HepG2 (cell line): ENCODE measurements around the gene ATG4B. TPM values are rescaled to one million over a fixed set of nuclear protein-coding genes. Genes with fewer than 3 reads are reported as not detected.

Experiments
- AHR ChIP-seq: IDR thresholded peaks from 2 replicates; pipeline ENCODE4 v1.6.1; 2018; ENCODE audit warnings: missing genetic modification reagents, missing compliant biosample characterization
- ARID3A ChIP-seq: IDR thresholded peaks from 2 replicates; pipeline ENCODE4 v1.6.1; 2012; ENCODE audit warnings: low read depth, low read length, improper control_type of control experiment
- BCLAF1 ChIP-seq: fragments of 450-650 bp; IDR thresholded peaks from 2 replicates; pipeline ENCODE4 v1.6.1; 2017; ENCODE audit warnings: mild to moderate bottlenecking
- FIP1L1 ChIP-seq: fragments of 200-400 bp; formaldehyde crosslinking; IDR thresholded peaks from 2 replicates; pipeline ENCODE4 v1.6.1; 2018; ENCODE audit warnings: low read depth, mild to moderate bottlenecking, low read length, moderate library complexity, borderline replicate concordance; ENCODE audit not compliant: insufficient read depth
- IKZF5 ChIP-seq: IDR thresholded peaks from 2 replicates; pipeline ENCODE4 v1.6.1; 2018; ENCODE audit warnings: missing genetic modification reagents, mild to moderate bottlenecking, missing compliant biosample characterization
- KMT2B ChIP-seq: IDR thresholded peaks from 2 replicates; pipeline ENCODE4 v1.6.1; 2016; ENCODE audit warnings: missing genetic modification reagents, missing compliant biosample characterization
- NR2F6 ChIP-seq, 2 experiments: IDR thresholded peaks; 2 replicates each; pipeline ENCODE4 v1.6.1; 2016; ENCODE audit warnings: antibody characterized with exemption in 1 of 2, mild to moderate bottlenecking in 1 of 2
- REL ChIP-seq: sonication (generic); formaldehyde crosslinking; conservative IDR thresholded peaks from 2 replicates; pipeline ENCODE4 v1.8.0; 2022; ENCODE audit warnings: mild to moderate bottlenecking, missing genetic modification reagents, moderate library complexity
- U2AF2 ChIP-seq: fragments of 200-400 bp; formaldehyde crosslinking; IDR thresholded peaks from 2 replicates; pipeline ENCODE4 v1.6.1; 2017; ENCODE audit warnings: low read depth, mild to moderate bottlenecking, low read length
- ZBTB49 ChIP-seq: sonication (generic); formaldehyde crosslinking; IDR thresholded peaks from 2 replicates; pipeline ENCODE4 v1.4.0; 2020; ENCODE audit warnings: missing genetic modification reagents, borderline replicate concordance
- polyA plus RNA-seq, 8 experiments: library from polyadenylated mRNA; depleted of rRNA in 3 of 8; stranded (reverse) in 7 of 8; unstranded in 1 of 8; fragments of >200 nt; fragmentation: Illumina TruSeq in 4 of 8; extraction: Trizol in 4 of 8; gene quantifications; 2 replicates each; pipeline versions ENCODE4 v1.2.1 to v1.2.3, GENCODE V29; 2011 to 2016; ENCODE audit warnings: low read depth in 4 of 8, missing spikeins in 1 of 8, mixed read lengths in 1 of 8; ENCODE audit not compliant: insufficient read depth in 1 of 8
- total RNA-seq, 5 experiments: library from RNA; depleted of rRNA; stranded (reverse); fragments of >200 nt; fragmentation: Illumina TruSeq; extraction: Trizol; gene quantifications; 2 replicates each; pipeline ENCODE4 v1.2.3, GENCODE V29; 2016; ENCODE audit warnings: low read depth in 1 of 5
- TF ChIP-seq, protein P1 (sequence below): sonication (generic); formaldehyde crosslinking; IDR thresholded peaks from 2 replicates; pipeline ENCODE4 v1.9.0; 2021; ENCODE audit warnings: mild to moderate bottlenecking, missing genetic modification reagents

Gene ATG4B
- total and polyA plus RNA-seq, 2 of the 13 experiments (the other 11 are each of a cell fraction or from before 2014, with no cell fraction given) = 95.5 to 239 TPM

DNA sequence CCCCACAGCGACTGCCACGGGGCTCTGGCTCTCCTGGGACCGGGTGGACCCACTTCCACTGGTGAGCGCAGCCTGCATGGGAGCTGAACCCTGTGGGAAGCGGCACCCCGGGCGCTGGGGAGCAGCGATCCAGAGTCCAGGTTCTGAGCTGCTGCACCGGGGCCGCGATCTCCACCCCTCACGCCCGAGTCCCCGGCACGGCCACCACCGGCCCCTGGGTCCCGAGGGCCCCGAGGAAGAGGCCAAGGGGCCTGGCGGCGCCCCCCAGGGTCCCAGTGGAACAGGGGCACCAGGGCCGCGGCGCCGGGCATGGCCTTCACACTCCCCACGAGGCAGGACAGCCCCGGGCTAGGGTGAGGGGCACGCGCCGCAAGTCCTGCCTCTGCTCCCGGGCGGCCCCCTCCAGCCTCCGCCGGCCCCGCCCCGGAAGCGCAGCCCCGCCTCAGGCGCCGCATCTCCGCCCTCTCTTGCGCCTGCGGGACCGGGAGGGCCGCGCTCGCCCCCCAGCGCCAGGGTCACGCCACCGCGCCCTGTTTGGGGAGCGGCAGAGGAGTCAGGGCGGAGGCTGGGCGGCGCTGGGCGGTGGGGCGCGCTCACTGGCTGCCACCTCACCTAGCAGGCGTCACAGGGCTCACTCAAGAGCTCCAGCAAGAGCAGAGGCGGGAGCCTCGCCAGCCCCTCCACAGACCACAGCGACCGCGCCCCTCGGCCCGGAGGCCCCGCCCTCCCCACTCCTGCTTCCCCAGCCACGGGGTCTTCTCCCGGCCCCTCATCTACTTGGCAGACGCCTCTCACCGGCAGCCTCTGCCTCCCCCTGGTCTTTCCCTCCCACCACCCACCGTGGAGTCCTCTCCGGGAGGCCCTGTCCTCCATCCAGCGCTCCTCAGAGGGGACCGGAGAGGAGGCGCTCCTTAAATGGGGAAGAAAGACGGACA, 27.4 kb upstream of the ATG4B start (continued):
- TF ChIP-seq, protein P1, sequence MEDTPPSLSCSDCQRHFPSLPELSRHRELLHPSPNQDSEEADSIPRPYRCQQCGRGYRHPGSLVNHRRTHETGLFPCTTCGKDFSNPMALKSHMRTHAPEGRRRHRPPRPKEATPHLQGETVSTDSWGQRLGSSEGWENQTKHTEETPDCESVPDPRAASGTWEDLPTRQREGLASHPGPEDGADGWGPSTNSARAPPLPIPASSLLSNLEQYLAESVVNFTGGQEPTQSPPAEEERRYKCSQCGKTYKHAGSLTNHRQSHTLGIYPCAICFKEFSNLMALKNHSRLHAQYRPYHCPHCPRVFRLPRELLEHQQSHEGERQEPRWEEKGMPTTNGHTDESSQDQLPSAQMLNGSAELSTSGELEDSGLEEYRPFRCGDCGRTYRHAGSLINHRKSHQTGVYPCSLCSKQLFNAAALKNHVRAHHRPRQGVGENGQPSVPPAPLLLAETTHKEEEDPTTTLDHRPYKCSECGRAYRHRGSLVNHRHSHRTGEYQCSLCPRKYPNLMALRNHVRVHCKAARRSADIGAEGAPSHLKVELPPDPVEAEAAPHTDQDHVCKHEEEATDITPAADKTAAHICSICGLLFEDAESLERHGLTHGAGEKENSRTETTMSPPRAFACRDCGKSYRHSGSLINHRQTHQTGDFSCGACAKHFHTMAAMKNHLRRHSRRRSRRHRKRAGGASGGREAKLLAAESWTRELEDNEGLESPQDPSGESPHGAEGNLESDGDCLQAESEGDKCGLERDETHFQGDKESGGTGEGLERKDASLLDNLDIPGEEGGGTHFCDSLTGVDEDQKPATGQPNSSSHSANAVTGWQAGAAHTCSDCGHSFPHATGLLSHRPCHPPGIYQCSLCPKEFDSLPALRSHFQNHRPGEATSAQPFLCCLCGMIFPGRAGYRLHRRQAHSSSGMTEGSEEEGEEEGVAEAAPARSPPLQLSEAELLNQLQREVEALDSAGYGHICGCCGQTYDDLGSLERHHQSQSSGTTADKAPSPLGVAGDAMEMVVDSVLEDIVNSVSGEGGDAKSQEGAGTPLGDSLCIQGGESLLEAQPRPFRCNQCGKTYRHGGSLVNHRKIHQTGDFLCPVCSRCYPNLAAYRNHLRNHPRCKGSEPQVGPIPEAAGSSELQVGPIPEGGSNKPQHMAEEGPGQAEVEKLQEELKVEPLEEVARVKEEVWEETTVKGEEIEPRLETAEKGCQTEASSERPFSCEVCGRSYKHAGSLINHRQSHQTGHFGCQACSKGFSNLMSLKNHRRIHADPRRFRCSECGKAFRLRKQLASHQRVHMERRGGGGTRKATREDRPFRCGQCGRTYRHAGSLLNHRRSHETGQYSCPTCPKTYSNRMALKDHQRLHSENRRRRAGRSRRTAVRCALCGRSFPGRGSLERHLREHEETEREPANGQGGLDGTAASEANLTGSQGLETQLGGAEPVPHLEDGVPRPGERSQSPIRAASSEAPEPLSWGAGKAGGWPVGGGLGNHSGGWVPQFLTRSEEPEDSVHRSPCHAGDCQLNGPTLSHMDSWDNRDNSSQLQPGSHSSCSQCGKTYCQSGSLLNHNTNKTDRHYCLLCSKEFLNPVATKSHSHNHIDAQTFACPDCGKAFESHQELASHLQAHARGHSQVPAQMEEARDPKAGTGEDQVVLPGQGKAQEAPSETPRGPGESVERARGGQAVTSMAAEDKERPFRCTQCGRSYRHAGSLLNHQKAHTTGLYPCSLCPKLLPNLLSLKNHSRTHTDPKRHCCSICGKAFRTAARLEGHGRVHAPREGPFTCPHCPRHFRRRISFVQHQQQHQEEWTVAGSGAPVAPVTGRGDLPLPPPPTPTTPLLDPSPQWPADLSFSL (CRISPR knock-in tag) = 0 out of 2 replicates have a peak, but pooled peaks have one; percentile 37
- TF ChIP-seq ZBTB49 = no peak
- no peak for TF ChIP-seq BCLAF1
- TF ChIP-seq ARID3A = no peak
- no peak for TF ChIP-seq NR2F6 (IDR thresholded peaks at IDR 0.05)
- peak; percentile 54; the same call in 1 of the 2 replicates for TF ChIP-seq NR2F6 (CRISPR knock-in tag; IDR thresholded peaks at IDR 0.05)
- TF ChIP-seq KMT2B (CRISPR knock-in tag) = peak; percentile 65; the same call in 1 of the 2 replicates
- no peak for TF ChIP-seq FIP1L1
- TF ChIP-seq AHR (CRISPR knock-in tag) = 0 out of 2 replicates have a peak, but pooled peaks have one; percentile 65
- peak; percentile 47; the same call in 1 of the 2 replicates for TF ChIP-seq IKZF5 (CRISPR knock-in tag)
- TF ChIP-seq REL (CRISPR knock-in tag) = peak; percentile 78
- no peak for TF ChIP-seq U2AF2
